ENCODE measurements around the gene TYMP.
"Not testable (repeated sequence)": the region's sequence is repeated elsewhere in the genome, so short reads cannot be mapped to it uniquely, and the experiment has no call there.

The TYMP gene

GRCh38 chr22:50523806-50524675 lies 5.8 kb downstream of the TYMP start:
- DNase-seq, result no peak

GRCh38 chr22:50523458-50523805 lies 6.4 kb downstream of the TYMP start:
- DNase-seq, result no peak

GRCh38 chr22:50522806-50523438 lies 6.9 kb downstream of the TYMP start:
- no peak for DNase-seq

GRCh38 chr22:50522208-50522805 lies 7.5 kb downstream of the TYMP start:
- DNase-seq, result no peak

- no peak for DNase-seq
Measured at GRCh38 chr22:50521710-50522109, 8.1 kb downstream of the TYMP start.

- DNase-seq, result no peak
Measured at GRCh38 chr22:50520826-50521453, 8.9 kb downstream of the TYMP start.

GRCh38 chr22:50520184-50520583 lies 9.6 kb downstream of the TYMP start:
- not testable (repeated sequence) for DNase-seq

- DNase-seq, result no peak
Measured at GRCh38 chr22:50519151-50519550, 10.7 kb downstream of the TYMP start.

GRCh38 chr22:50518606-50519005 lies 11.2 kb downstream of the TYMP start:
- no peak for DNase-seq

GRCh38 chr22:50517495-50518260 lies 12.1 kb downstream of the TYMP start:
- no peak for DNase-seq

- DNase-seq, result no peak
Measured at GRCh38 chr22:50516891-50517290, 12.9 kb downstream of the TYMP start.

GRCh38 chr22:50516068-50516467 lies 13.7 kb downstream of the TYMP start:
- DNase-seq, result no peak

GRCh38 chr22:50513175-50513574 lies 16.6 kb downstream of the TYMP start:
- no peak for DNase-seq

- DNase-seq, result no peak
Measured at GRCh38 chr22:50508897-50509296, 20.9 kb downstream of the TYMP start.

- DNase-seq, result peak; percentile 76
Measured at GRCh38 chr22:50507991-50508884, 21.6 kb downstream of the TYMP start, which contains the start of gene NCAPH2. NCAPH2 (plus strand) TSS chr22:50508224; CDS start chr22:50508338, 114 bp downstream.

GRCh38 chr22:50507421-50507990 lies 22.3 kb downstream of the TYMP start, which contains the start of gene LMF2:
LMF2 (minus strand) TSS chr22:50507702; CDS start chr22:50507675, 27 bp downstream.
- DNase-seq, result peak; percentile 47

- DNase-seq, result no peak
Measured at GRCh38 chr22:50506611-50507420, 23.0 kb downstream of the TYMP start.

GRCh38 chr22:50505776-50506610 lies 23.8 kb downstream of the TYMP start:
- no peak for DNase-seq

- no peak for DNase-seq
Measured at GRCh38 chr22:50505276-50505775, 24.5 kb downstream of the TYMP start.

Measured in NCI-H510A treated with DMSO at 0.1 percent for 48 hours (cell line).